Mesothelial cell of epicardium (in vitro differentiated cells): ENCODE measurements around the gene SNRPA1. TPM values are rescaled to one million over a fixed set of nuclear protein-coding genes. Genes with fewer than 3 reads are reported as not detected.

ENCODE experiments used
- DNase-seq, 2 experiments: peaks; one replicate each; pipeline ENCODE4 v3.0.0; 2021; ENCODE audit warnings: low spot score in 2 of 2; ENCODE audit not compliant: unreplicated experiment in 2 of 2
- H3K27ac Mint-ChIP-seq: 2 replicates; pipeline ENCODE4 v1.8.0; 2021; ENCODE audit warnings: mixed read lengths
- H3K27me3 Mint-ChIP-seq: 2 replicates; pipeline ENCODE4 v1.8.0; 2021; ENCODE audit warnings: low read depth, mixed read lengths
- H3K36me3 Mint-ChIP-seq: 2 replicates; pipeline ENCODE4 v1.8.0; 2021; ENCODE audit warnings: mixed read lengths
- H3K4me1 Mint-ChIP-seq: 2 replicates; pipeline ENCODE4 v1.8.0; 2021; ENCODE audit warnings: mixed read lengths
- H3K4me3 Mint-ChIP-seq: 2 replicates; pipeline ENCODE4 v1.8.0; 2021; ENCODE audit warnings: mild to moderate bottlenecking, moderate library complexity, mixed read lengths
- H3K9me3 Mint-ChIP-seq: 2 replicates; pipeline ENCODE4 v1.8.0; 2021; ENCODE audit warnings: mixed read lengths
- total RNA-seq: library from RNA; stranded (reverse); gene quantifications from 3 replicates; pipeline ENCODE4 v1.2.1, GENCODE V29; 2021
- TF ChIP-seq, protein P1 (sequence below): fragments of 200-600 bp; sonication (generic); IDR thresholded peaks from one replicate; pipeline ENCODE4 v1.5.0; 2021; ENCODE audit warnings: antibody characterized with exemption; ENCODE audit not compliant: unreplicated experiment

The SNRPA1 gene
- total RNA-seq, 1 donor from 2014 or later, result 82.8 TPM

GRCh38 chr15:101317336-101317872 lies 22.4 kb upstream of the SNRPA1 start:
- H3K36me3 Mint-ChIP-seq, result no peaks in the 10 kb centered on the region
- DNase-seq, result no peak
- no peaks in the 10 kb centered on the region for H3K4me1 Mint-ChIP-seq
- H3K4me3 Mint-ChIP-seq, result no peak overlapping the region
- H3K27me3 Mint-ChIP-seq, result peaks cover 46% of the 10 kb centered on the region
- H3K27ac Mint-ChIP-seq, result no peak overlapping the region
- no peaks in the 10 kb centered on the region for H3K9me3 Mint-ChIP-seq
- TF ChIP-seq, protein P1, sequence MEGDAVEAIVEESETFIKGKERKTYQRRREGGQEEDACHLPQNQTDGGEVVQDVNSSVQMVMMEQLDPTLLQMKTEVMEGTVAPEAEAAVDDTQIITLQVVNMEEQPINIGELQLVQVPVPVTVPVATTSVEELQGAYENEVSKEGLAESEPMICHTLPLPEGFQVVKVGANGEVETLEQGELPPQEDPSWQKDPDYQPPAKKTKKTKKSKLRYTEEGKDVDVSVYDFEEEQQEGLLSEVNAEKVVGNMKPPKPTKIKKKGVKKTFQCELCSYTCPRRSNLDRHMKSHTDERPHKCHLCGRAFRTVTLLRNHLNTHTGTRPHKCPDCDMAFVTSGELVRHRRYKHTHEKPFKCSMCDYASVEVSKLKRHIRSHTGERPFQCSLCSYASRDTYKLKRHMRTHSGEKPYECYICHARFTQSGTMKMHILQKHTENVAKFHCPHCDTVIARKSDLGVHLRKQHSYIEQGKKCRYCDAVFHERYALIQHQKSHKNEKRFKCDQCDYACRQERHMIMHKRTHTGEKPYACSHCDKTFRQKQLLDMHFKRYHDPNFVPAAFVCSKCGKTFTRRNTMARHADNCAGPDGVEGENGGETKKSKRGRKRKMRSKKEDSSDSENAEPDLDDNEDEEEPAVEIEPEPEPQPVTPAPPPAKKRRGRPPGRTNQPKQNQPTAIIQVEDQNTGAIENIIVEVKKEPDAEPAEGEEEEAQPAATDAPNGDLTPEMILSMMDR, result no peak

DNA sequence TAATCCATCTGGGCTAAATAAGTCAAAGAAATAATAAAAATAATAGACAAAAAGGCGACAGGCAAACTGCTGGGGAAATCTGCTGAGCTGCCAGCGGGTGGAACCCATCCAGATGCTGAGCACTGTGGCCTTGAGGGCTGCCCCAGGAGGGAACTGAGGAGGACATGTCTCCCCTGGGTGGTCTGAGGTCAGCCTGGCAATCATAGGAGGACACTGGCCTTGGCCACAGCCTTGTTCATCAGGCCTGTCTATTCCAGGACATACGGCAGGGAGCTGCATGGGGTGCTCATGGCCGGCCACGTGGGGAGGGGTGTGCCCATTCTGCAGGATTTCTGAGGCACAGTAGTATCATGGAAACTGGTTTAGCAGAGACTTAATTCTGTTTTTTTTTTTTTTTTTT lies 21.5 kb upstream of the SNRPA1 start:
- H3K36me3 Mint-ChIP-seq, result no peaks in the 10 kb centered on the region
- TF ChIP-seq, protein P1, result no peak
- peaks cover 39% of the 10 kb centered on the region for H3K27me3 Mint-ChIP-seq
- H3K9me3 Mint-ChIP-seq, result no peaks in the 10 kb centered on the region
- H3K4me3 Mint-ChIP-seq, result no peak overlapping the region
- no peak overlapping the region for H3K27ac Mint-ChIP-seq
- no peaks in the 10 kb centered on the region for H3K4me1 Mint-ChIP-seq
- DNase-seq, result no peak

GRCh38 chr15:101315736-101316135 lies 20.7 kb upstream of the SNRPA1 start:
- H3K4me1 Mint-ChIP-seq, result no peaks in the 10 kb centered on the region
- TF ChIP-seq, protein P1, result no peak
- peaks cover 31% of the 10 kb centered on the region for H3K27me3 Mint-ChIP-seq
- DNase-seq, result no peak
- H3K9me3 Mint-ChIP-seq, result no peaks in the 10 kb centered on the region
- no peaks in the 10 kb centered on the region for H3K36me3 Mint-ChIP-seq
- H3K27ac Mint-ChIP-seq, result no peak overlapping the region
- no peak overlapping the region for H3K4me3 Mint-ChIP-seq

GRCh38 chr15:101314336-101315125 lies 19.5 kb upstream of the SNRPA1 start:
- Mint-ChIP-seq H3K36me3 (no peaks in the 10 kb centered on the region), H3K4me3 (no peak overlapping the region), H3K27me3 (peaks cover 21% of the 10 kb centered on the region), H3K9me3 (no peaks in the 10 kb centered on the region), H3K4me1 (no peaks in the 10 kb centered on the region), H3K27ac (no peak overlapping the region)
- TF ChIP-seq, protein P1, result no peak
- DNase-seq, result no peak

- Mint-ChIP-seq H3K9me3 (no peaks in the 10 kb centered on the region), H3K27ac (no peak overlapping the region), H3K36me3 (no peaks in the 10 kb centered on the region), H3K4me3 (no peak overlapping the region), H3K4me1 (no peaks in the 10 kb centered on the region), H3K27me3 (peaks cover 8% of the 10 kb centered on the region)
- no peak for DNase-seq
- TF ChIP-seq, protein P1, result no peak
Observed at GRCh38 chr15:101313041-101313761, 18.2 kb upstream of the SNRPA1 start.
